ENCODE data around the gene ZBTB7C.
"Not testable (repeated sequence)": the region's sequence is repeated elsewhere in the genome, so short reads cannot be mapped to it uniquely, and the experiment has no call there.

ZBTB7C gene

GRCh38 chr18:48408727-48409590, at the start of gene ZBTB7C:
Gene ZBTB7C (minus strand): TSS chr18:48409383.
- DNase-seq (ENCODE audit: low spot score): peak; percentile 38

GRCh38 chr18:48456838-48457237, 47.7 kb upstream of the ZBTB7C start:
- no peak for DNase-seq (ENCODE audit: low spot score)

GRCh38 chr18:48455555-48456478, 46.6 kb upstream of the ZBTB7C start:
- peak; percentile 79 for DNase-seq (ENCODE audit: low spot score)

- DNase-seq (ENCODE audit: low spot score): no peak
These were observed 45.1 kb upstream of the ZBTB7C start for GRCh38 chr18:48454261-48454757.

- no peak for DNase-seq (ENCODE audit: low spot score)
These were observed 44.3 kb upstream of the ZBTB7C start for GRCh38 chr18:48453330-48454066.

- DNase-seq (ENCODE audit: low spot score): no peak
These were observed 43.7 kb upstream of the ZBTB7C start for GRCh38 chr18:48452861-48453323.

- no peak for DNase-seq (ENCODE audit: low spot score)
These were observed 41.5 kb upstream of the ZBTB7C start for GRCh38 chr18:48450685-48451084.

GRCh38 chr18:48446582-48447225, 37.5 kb upstream of the ZBTB7C start:
- DNase-seq (ENCODE audit: low spot score): peak; percentile 84

GRCh38 chr18:48445540-48445939, 36.4 kb upstream of the ZBTB7C start:
- DNase-seq (ENCODE audit: low spot score): peak; percentile 76

GRCh38 chr18:48442761-48443160, 33.6 kb upstream of the ZBTB7C start:
- DNase-seq (ENCODE audit: low spot score): peak; percentile 29

- peak; percentile 16 for DNase-seq (ENCODE audit: low spot score)
These were observed 32.3 kb upstream of the ZBTB7C start for GRCh38 chr18:48441405-48441881.

- no peak for DNase-seq (ENCODE audit: low spot score)
These were observed 31.7 kb upstream of the ZBTB7C start for GRCh38 chr18:48440924-48441323.

- DNase-seq (ENCODE audit: low spot score): no peak
These were observed 27.7 kb upstream of the ZBTB7C start for GRCh38 chr18:48436907-48437306.

GRCh38 chr18:48434382-48434781, 25.2 kb upstream of the ZBTB7C start:
- not testable (repeated sequence) for DNase-seq (ENCODE audit: low spot score)

- no peak for DNase-seq (ENCODE audit: low spot score)
These were observed 24.4 kb upstream of the ZBTB7C start for GRCh38 chr18:48433541-48433940.

GRCh38 chr18:48430150-48430549, 21.0 kb upstream of the ZBTB7C start:
- no peak for DNase-seq (ENCODE audit: low spot score)

- no peak for DNase-seq (ENCODE audit: low spot score)
These were observed 19.4 kb upstream of the ZBTB7C start for GRCh38 chr18:48428475-48429177.

- DNase-seq (ENCODE audit: low spot score): no peak
These were observed 13.8 kb upstream of the ZBTB7C start for GRCh38 chr18:48422947-48423378.

GRCh38 chr18:48419277-48420022, 10.3 kb upstream of the ZBTB7C start:
- DNase-seq (ENCODE audit: low spot score): no peak
